Ascending aorta (tissue), 2 donors: ENCODE data around the gene PEF1. TPM values are rescaled to one million over a fixed set of nuclear protein-coding genes. Genes with fewer than 3 reads are reported as not detected.

ENCODE experiments used
- DNase-seq, 2 donors: peaks; one replicate each; pipeline ENCODE4 v3.0.0-alpha.2; 2019; ENCODE audit warnings: low spot score in 2 of 2
- H3K27ac ChIP-seq, 2 donors: fragments of 200-600 bp; sonication (generic); one replicate each; pipeline ENCODE4 v1.5.1; 2016 to 2017; ENCODE audit warnings: mild to moderate bottlenecking in 1 of 2
- H3K27me3 ChIP-seq: fragments of 200-600 bp; sonication (generic); one replicate; pipeline ENCODE4 v1.5.1; 2017
- H3K36me3 ChIP-seq, 2 donors: fragments of 200-600 bp; sonication (generic); one replicate each; pipeline ENCODE4 v1.5.1; 2016
- H3K4me1 ChIP-seq, 2 donors: fragments of 200-600 bp; sonication (generic); one replicate each; pipeline ENCODE4 v1.5.1; 2016 to 2017; ENCODE audit warnings: mild to moderate bottlenecking in 1 of 2
- H3K4me3 ChIP-seq, 2 donors: fragments of 200-600 bp; sonication (generic); one replicate each; pipeline ENCODE4 v1.5.1; 2016 to 2017; ENCODE audit warnings: mild to moderate bottlenecking in 1 of 2
- H3K9me3 ChIP-seq, 2 donors: fragments of 200-600 bp; sonication (generic); one replicate each; pipeline ENCODE4 v1.5.1; 2016
- intact Hi-C: fragments of 100-400 bp; cut with DNase I; formaldehyde crosslinking; loops from one replicate; pipeline ENCODE4 v1.15.1; 2023
- total RNA-seq: library from RNA; depleted of rRNA; stranded (reverse); fragments of >200 nt; gene quantifications from one replicate; pipeline ENCODE4 v1.1.0, GENCODE V29; 2016
- TF ChIP-seq, protein P1 (sequence below), 3 experiments: fragments of 200-600 bp in 2 of 3; fragments of 450-650 bp in 1 of 3; sonication (generic) in 2 of 3; IDR thresholded peaks; one replicate each; pipeline ENCODE4 v1.5.1; 2016 to 2019; ENCODE audit warnings: antibody characterized with exemption in 3 of 3, mild to moderate bottlenecking in 1 of 3, moderate library complexity in 1 of 3

The PEF1 gene
- total RNA-seq, 1 donor from 2014 or later, result 340 TPM

- TF ChIP-seq, protein P1, sequence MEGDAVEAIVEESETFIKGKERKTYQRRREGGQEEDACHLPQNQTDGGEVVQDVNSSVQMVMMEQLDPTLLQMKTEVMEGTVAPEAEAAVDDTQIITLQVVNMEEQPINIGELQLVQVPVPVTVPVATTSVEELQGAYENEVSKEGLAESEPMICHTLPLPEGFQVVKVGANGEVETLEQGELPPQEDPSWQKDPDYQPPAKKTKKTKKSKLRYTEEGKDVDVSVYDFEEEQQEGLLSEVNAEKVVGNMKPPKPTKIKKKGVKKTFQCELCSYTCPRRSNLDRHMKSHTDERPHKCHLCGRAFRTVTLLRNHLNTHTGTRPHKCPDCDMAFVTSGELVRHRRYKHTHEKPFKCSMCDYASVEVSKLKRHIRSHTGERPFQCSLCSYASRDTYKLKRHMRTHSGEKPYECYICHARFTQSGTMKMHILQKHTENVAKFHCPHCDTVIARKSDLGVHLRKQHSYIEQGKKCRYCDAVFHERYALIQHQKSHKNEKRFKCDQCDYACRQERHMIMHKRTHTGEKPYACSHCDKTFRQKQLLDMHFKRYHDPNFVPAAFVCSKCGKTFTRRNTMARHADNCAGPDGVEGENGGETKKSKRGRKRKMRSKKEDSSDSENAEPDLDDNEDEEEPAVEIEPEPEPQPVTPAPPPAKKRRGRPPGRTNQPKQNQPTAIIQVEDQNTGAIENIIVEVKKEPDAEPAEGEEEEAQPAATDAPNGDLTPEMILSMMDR (IDR thresholded peaks at IDR 0.05), result no peak
- H3K27me3 ChIP-seq, result no peaks in the 10 kb centered on the region
- intact Hi-C loops, result no loop called here
- DNase-seq, result no peak
- H3K27ac ChIP-seq, result peak overlapping the region; percentile 26 to 49
- H3K4me1 ChIP-seq, result no peaks in the 10 kb centered on the region
- no peak overlapping the region for H3K4me3 ChIP-seq
- no peaks in the 10 kb centered on the region for H3K9me3 ChIP-seq
- peaks cover 40 to 61% of the 10 kb centered on the region in 2 donors for H3K36me3 ChIP-seq
Observed at GRCh38 chr1:31658721-31659120, 14.0 kb upstream of the PEF1 start.

DNA sequence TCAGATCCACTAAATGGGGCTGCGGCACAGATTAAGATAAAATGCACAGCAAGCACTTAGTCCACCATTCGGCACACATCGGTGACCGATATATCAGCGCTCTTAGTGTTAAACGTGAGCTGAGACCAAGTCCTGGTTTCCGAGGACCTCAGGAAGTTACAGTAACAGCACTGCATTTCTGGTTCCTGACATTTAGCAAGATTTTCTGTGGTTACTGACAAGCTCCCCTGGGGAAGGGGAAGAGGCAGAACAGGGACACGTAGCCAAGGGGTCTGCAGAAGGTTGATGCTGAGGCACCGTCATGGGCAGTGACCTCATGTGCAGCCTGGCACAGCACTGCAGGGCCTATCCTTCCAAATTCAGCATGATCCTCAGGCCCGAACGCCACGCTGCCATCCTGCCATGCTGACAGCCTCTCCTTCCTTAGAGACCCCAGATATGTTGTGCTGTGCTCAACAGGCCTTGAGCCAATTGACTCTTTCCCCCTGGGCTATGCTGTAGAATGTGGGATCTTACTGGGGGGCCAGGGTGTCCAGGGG is 13.4 kb upstream of the PEF1 start:
- no peaks in the 10 kb centered on the region for H3K27me3 ChIP-seq
- no peak overlapping the region for H3K27ac ChIP-seq
- H3K4me1 ChIP-seq, result no peaks in the 10 kb centered on the region
- peaks cover 43 to 63% of the 10 kb centered on the region in 2 donors for H3K36me3 ChIP-seq
- H3K9me3 ChIP-seq, result no peaks in the 10 kb centered on the region
- TF ChIP-seq, protein P1 (IDR thresholded peaks at IDR 0.05), result no peak
- DNase-seq, result no peak
- intact Hi-C loops, result no loop called here
- no peak overlapping the region for H3K4me3 ChIP-seq

GRCh38 chr1:31657020-31657804 is 12.5 kb upstream of the PEF1 start:
- TF ChIP-seq, protein P1 (IDR thresholded peaks at IDR 0.05), result no peak
- H3K9me3 ChIP-seq, result no peaks in the 10 kb centered on the region
- no peaks in the 10 kb centered on the region for H3K27me3 ChIP-seq
- no peak for DNase-seq
- no peak overlapping the region for H3K4me3 ChIP-seq
- H3K36me3 ChIP-seq, result peaks cover 43 to 66% of the 10 kb centered on the region in 2 donors
- no peak overlapping the region for H3K27ac ChIP-seq
- intact Hi-C loops, result no loop called here
- H3K4me1 ChIP-seq, result no peaks in the 10 kb centered on the region

DNA sequence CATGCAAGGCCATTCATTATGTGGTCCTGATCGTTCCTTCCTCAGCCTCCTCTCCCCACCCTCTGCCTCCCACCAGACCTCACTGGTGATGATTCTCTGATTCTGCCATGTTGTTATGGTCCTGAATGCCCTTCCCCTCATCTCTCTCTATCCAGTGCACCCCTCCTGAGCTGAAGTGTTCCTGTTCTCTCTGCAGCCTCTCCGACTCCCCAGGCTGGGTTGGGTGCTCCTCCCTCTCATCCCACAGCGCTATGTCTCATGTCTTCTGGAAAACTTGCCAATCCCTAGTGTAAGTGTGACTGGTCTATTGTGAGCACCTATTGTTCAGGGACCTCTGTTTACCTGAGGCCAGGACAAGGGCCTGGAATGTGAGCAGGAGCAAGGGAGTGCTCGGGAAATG is 11.1 kb upstream of the PEF1 start:
- DNase-seq, result no peak
- H3K4me1 ChIP-seq, result peaks cover 0 to 5% of the 10 kb centered on the region in 2 donors
- peaks cover 37 to 58% of the 10 kb centered on the region in 2 donors for H3K36me3 ChIP-seq
- H3K27ac ChIP-seq, result no peak overlapping the region
- intact Hi-C loops, result no loop called here
- H3K9me3 ChIP-seq, result no peaks in the 10 kb centered on the region
- H3K4me3 ChIP-seq, result no peak overlapping the region
- TF ChIP-seq, protein P1 (IDR thresholded peaks at IDR 0.05), result no peak
- H3K27me3 ChIP-seq, result no peaks in the 10 kb centered on the region

- Histone ChIP-seq H3K4me1 (peaks cover 0 to 8% of the 10 kb centered on the region in 2 donors), H3K36me3 (peaks cover 35 to 55% of the 10 kb centered on the region in 2 donors), H3K9me3 (no peaks in the 10 kb centered on the region), H3K27ac (no peak overlapping the region), H3K4me3 (no peak overlapping the region), H3K27me3 (no peaks in the 10 kb centered on the region)
- intact Hi-C loops, result no loop called here
- TF ChIP-seq, protein P1 (IDR thresholded peaks at IDR 0.05), result no peak
- no peak for DNase-seq
Observed at GRCh38 chr1:31655104-31655503, 10.4 kb upstream of the PEF1 start.
